Esophagus squamous epithelium (tissue), 4 donors: Measurements from ENCODE around the gene PSMB7.

ENCODE experiments used
- CTCF ChIP-seq, 6 experiments: fragments of 450-650 bp in 4 of 6; fragments of 200-600 bp in 2 of 6; sonication (generic) in 2 of 6; IDR thresholded peaks; one replicate each; pipeline ENCODE4 v1.5.1; 2016 to 2019; ENCODE audit warnings: antibody characterized with exemption in 6 of 6, mild to moderate bottlenecking in 4 of 6, moderate library complexity in 4 of 6
- POLR2A ChIP-seq, 4 donors: fragments of 450-650 bp; IDR thresholded peaks; one replicate each; pipeline ENCODE4 v1.6.1; 2017; ENCODE audit warnings: antibody characterized with exemption in 4 of 4, mild to moderate bottlenecking in 4 of 4, moderate library complexity in 3 of 4

- TF ChIP-seq CTCF (IDR thresholded peaks at IDR 0.05) (no peak), POLR2A (IDR thresholded peaks at IDR 0.05) (no peak)
Observed at GRCh38 chr9:124372038-124372437, 43.2 kb downstream of the PSMB7 start.
